Right ventricle myocardium superior (tissue), 1 donor: ENCODE measurements around the gene INTS1. TPM values are rescaled to one million over a fixed set of nuclear protein-coding genes. Genes with fewer than 3 reads are reported as not detected.

Experiments
- ATAC-seq: fragments of 200-7000 bp; cut with Tn5 transposase; one replicate; pipeline ENCODE4 v1.9.1; 2020; ENCODE audit warnings: mild to moderate bottlenecking; ENCODE audit not compliant: poor library complexity
- DNase-seq: peaks from one replicate; pipeline ENCODE4 v3.0.0-alpha.2; 2020
- intact Hi-C: fragments of 100-400 bp; cut with DNase I; formaldehyde crosslinking; loops from one replicate; pipeline ENCODE4 v1.11.2; 2022
- total RNA-seq: library from RNA; stranded (reverse); fragmentation: NEBNext Ultra II Directional; extraction: Animal tissue kit (Norgen Biotek cat#: 25700); gene quantifications from one replicate; pipeline ENCODE4 v1.2.1, GENCODE V29; 2021
- donor health status: DM: no; HTN: yes; CAD: no; lungs with severe emphysema.

Gene INTS1
- total RNA-seq, 1 donor from 2014 or later = 29.2 TPM

- ATAC-seq (no peak), DNase-seq (peak; percentile 48)
- intact Hi-C loops = no loop called here
These were observed 38.9 kb upstream of the INTS1 start for GRCh38 chr7:1542841-1543747.

GRCh38 chr7:1542329-1542728 is 38.1 kb upstream of the INTS1 start:
- DNase-seq (no peak), ATAC-seq (no peak)
- intact Hi-C loops = no loop called here

GRCh38 chr7:1541431-1542162 is 37.4 kb upstream of the INTS1 start:
- no peak for ATAC-seq
- DNase-seq = no peak
- intact Hi-C loops = no loop called here

GRCh38 chr7:1540776-1541271 is 36.6 kb upstream of the INTS1 start:
- ATAC-seq (no peak), DNase-seq (no peak)
- intact Hi-C loops = no loop called here

GRCh38 chr7:1539882-1540775 is 35.9 kb upstream of the INTS1 start:
- intact Hi-C loops = no loop called here
- ATAC-seq = no peak
- DNase-seq = no peak

GRCh38 chr7:1539181-1539881 is 35.1 kb upstream of the INTS1 start:
- intact Hi-C loops = no loop called here
- peak; percentile 47 for DNase-seq
- no peak for ATAC-seq

- intact Hi-C loops = no loop called here
- DNase-seq (peak; percentile 45), ATAC-seq (no peak)
These were observed 34.5 kb upstream of the INTS1 start for GRCh38 chr7:1538544-1539180.

- intact Hi-C loops = no loop called here
- DNase-seq = peak; percentile 95
- ATAC-seq = peak; percentile 53
These were observed 33.6 kb upstream of the INTS1 start for GRCh38 chr7:1537535-1538412.

GRCh38 chr7:1536743-1537534 is 32.8 kb upstream of the INTS1 start:
- intact Hi-C loops = no loop called here
- peak; percentile 88 for ATAC-seq
- peak; percentile 96 for DNase-seq

- ATAC-seq (no peak), DNase-seq (no peak)
- intact Hi-C loops = no loop called here
These were observed 32.2 kb upstream of the INTS1 start for GRCh38 chr7:1536455-1536742.

GRCh38 chr7:1535701-1536454 is 31.7 kb upstream of the INTS1 start:
- DNase-seq (peak; percentile 40), ATAC-seq (no peak)
- intact Hi-C loops = no loop called here

GRCh38 chr7:1535100-1535458 is 30.9 kb upstream of the INTS1 start:
- ATAC-seq = no peak
- intact Hi-C loops = no loop called here
- DNase-seq = peak; percentile 13

GRCh38 chr7:1534330-1535099 is 30.3 kb upstream of the INTS1 start:
- ATAC-seq = no peak
- peak; percentile 44 for DNase-seq
- intact Hi-C loops = no loop called here

GRCh38 chr7:1533547-1534329 is 29.5 kb upstream of the INTS1 start:
- DNase-seq (peak; percentile 68), ATAC-seq (no peak)
- intact Hi-C loops = no loop called here

GRCh38 chr7:1533255-1533546 is 29.0 kb upstream of the INTS1 start:
- intact Hi-C loops = no loop called here
- DNase-seq = no peak
- no peak for ATAC-seq
